GM10248 (cell line): ENCODE results near the gene EGFL6.

ENCODE experiments used
- CTCF ChIA-PET: fragments of 300-600 bp; sonication (Branson Sonifier 250); formaldehyde crosslinking; extraction: SDS; loops from one replicate; lab custom pipeline; 2021; ENCODE audit warnings: antibody characterized with exemption; lab: Yijun Ruan, JAX
- POLR2A ChIA-PET: fragments of 350-650 bp; sonication (Branson Sonifier 250); formaldehyde crosslinking; extraction: SDS; loops from one replicate; lab custom pipeline; 2020; ENCODE audit warnings: antibody characterized with exemption; lab: Yijun Ruan, JAX
- DNase-seq: peaks from one replicate; pipeline ENCODE4 v3.0.0; 2012; ENCODE audit errors: extremely low spot score
- CTCF ChIP-seq: IDR thresholded peaks from 2 replicates; pipeline ENCODE4 v1.5.1; 2012; ENCODE audit warnings: mild to moderate bottlenecking, low read depth; ENCODE audit errors: extremely low read depth, missing control alignments, control extremely low read depth

The EGFL6 gene

GRCh38 chrX:13552892-13553291 lies 16.5 kb upstream of the EGFL6 start:
- ChIA-PET CTCF (interaction anchor here (1.5 kb wide), 1 partner anchor 46 kb away, joined by 3 read pairs; no protein-coding TSS in a partner anchor), POLR2A (no interaction called here)
- DNase-seq, result no peak
- TF ChIP-seq CTCF, result no peak

- TF ChIP-seq CTCF, result no peak
- POLR2A ChIA-PET, result no interaction called here
- CTCF ChIA-PET, result no interaction called here
- DNase-seq, result no peak
Observed at GRCh38 chrX:13565511-13565910, 3.9 kb upstream of the EGFL6 start.

- DNase-seq, result peak; percentile 14
- ChIA-PET POLR2A (no interaction called here), CTCF (no interaction called here)
- TF ChIP-seq CTCF, result no peak
Observed at GRCh38 chrX:13570261-13570605, 832 bp downstream of the EGFL6 start.

GRCh38 chrX:13571136-13571535 lies 1.7 kb downstream of the EGFL6 start:
- ChIA-PET CTCF (no interaction called here), POLR2A (no interaction called here)
- no peak for DNase-seq
- no peak for TF ChIP-seq CTCF

- POLR2A ChIA-PET, result no interaction called here
- DNase-seq, result no peak
- CTCF ChIA-PET, result no interaction called here
- no peak for TF ChIP-seq CTCF
Observed at GRCh38 chrX:13574600-13574999, 5.2 kb downstream of the EGFL6 start.

- TF ChIP-seq CTCF, result no peak
- POLR2A ChIA-PET, result no interaction called here
- CTCF ChIA-PET, result no interaction called here
- DNase-seq, result no peak
Observed at GRCh38 chrX:13579661-13580060, 10.3 kb downstream of the EGFL6 start.

GRCh38 chrX:13581554-13581953 lies 12.2 kb downstream of the EGFL6 start:
- ChIA-PET CTCF (no interaction called here), POLR2A (no interaction called here)

More at GRCh38 chrX:13581554-13581953, 12.2 kb downstream of the EGFL6 start:
- no peak for DNase-seq
- TF ChIP-seq CTCF, result no peak
